ENCODE measurements around the gene PMPCA. TPM values are rescaled to one million over a fixed set of nuclear protein-coding genes. Genes with fewer than 3 reads are reported as not detected.

PMPCA gene
- total RNA-seq, 1 donor from 2014 or later = 94.4 TPM

DNA sequence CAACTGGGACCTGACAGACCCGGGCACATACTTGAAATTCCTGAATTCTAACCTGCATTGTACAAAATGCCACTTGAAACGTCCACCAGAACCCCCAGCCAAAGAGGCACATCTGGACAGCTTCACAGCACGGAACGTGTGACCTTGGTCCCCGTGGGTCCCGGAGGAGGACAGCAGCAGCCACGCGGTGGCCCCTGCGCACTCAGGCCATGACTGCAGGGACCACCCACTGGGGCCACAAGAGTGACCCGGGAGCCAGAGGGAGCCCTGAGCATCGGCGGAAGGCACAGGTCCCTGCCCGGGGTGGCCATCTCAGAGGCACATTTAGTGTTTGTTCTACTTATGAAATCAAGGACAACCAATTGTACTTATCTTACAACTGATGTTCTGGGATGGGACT lies 8.4 kb upstream of the PMPCA start:
- Histone ChIP-seq H3K27me3 (ENCODE audit: insufficient read depth, low read length) (no peaks in the 10 kb centered on the region), H3K4me1 (ENCODE audit: insufficient read depth, low read length) (peaks cover 15% of the 10 kb centered on the region), H3K36me3 (ENCODE audit: insufficient read depth, low read length) (peaks cover 6% of the 10 kb centered on the region), H3K79me2 (ENCODE audit: insufficient read depth, low read length) (peaks cover 31% of the 10 kb centered on the region), H4K20me1 (ENCODE audit: insufficient read depth, low read length) (peaks cover 28% of the 10 kb centered on the region), H3K9ac (ENCODE audit: low read length) (no peak overlapping the region), H2AFZ (ENCODE audit: low read depth, low read length) (no peak overlapping the region), H3K9me3 (ENCODE audit: insufficient read depth, low read depth, low read length) (no peaks in the 10 kb centered on the region), H3K4me2 (ENCODE audit: low read length) (no peak overlapping the region), H3K27ac (ENCODE audit: low read depth, low read length) (no peak overlapping the region), H3K4me3 (ENCODE audit: insufficient read depth, low read depth, low read length) (no peak overlapping the region)
- Mint-ChIP-seq H3K4me3 (ENCODE audit: unreplicated experiment) (peak overlapping the region; percentile 40), H3K4me1 (ENCODE audit: low read depth, unreplicated experiment) (peaks cover 9% of the 10 kb centered on the region), H3K9me3 (ENCODE audit: unreplicated experiment) (no peaks in the 10 kb centered on the region), H3K36me3 (ENCODE audit: low read depth, unreplicated experiment) (peaks cover 11% of the 10 kb centered on the region), H3K27me3 (ENCODE audit: low read depth, unreplicated experiment) (no peaks in the 10 kb centered on the region), H3K27ac (ENCODE audit: unreplicated experiment) (no peak overlapping the region)
- FAIRE-seq = no peak
- no peak for DNase-seq (ENCODE audit: low read depth)
- TF ChIP-seq EZH2 (IDR thresholded peaks at IDR 0.05; ENCODE audit: insufficient read depth, low read length) = no peak

GRCh38 chr9:136403538-136403914 lies 6.9 kb upstream of the PMPCA start:
- H3K27me3 ChIP-seq (ENCODE audit: insufficient read depth, low read length) = no peaks in the 10 kb centered on the region
- no peak overlapping the region for H3K4me3 ChIP-seq (ENCODE audit: insufficient read depth, low read depth, low read length)
- no peak for DNase-seq (ENCODE audit: low read depth)
- Mint-ChIP-seq H3K4me1 (ENCODE audit: low read depth, unreplicated experiment) (peaks cover 11% of the 10 kb centered on the region), H3K27me3 (ENCODE audit: low read depth, unreplicated experiment) (no peaks in the 10 kb centered on the region), H3K36me3 (ENCODE audit: low read depth, unreplicated experiment) (peaks cover 9% of the 10 kb centered on the region), H3K27ac (ENCODE audit: unreplicated experiment) (no peak overlapping the region), H3K4me3 (ENCODE audit: unreplicated experiment) (no peak overlapping the region), H3K9me3 (ENCODE audit: unreplicated experiment) (no peaks in the 10 kb centered on the region)
- no peak for FAIRE-seq
- no peak overlapping the region for H3K27ac ChIP-seq (ENCODE audit: low read depth, low read length)
- H3K4me1 ChIP-seq (ENCODE audit: insufficient read depth, low read length) = peaks cover 14% of the 10 kb centered on the region
- H3K4me2 ChIP-seq (ENCODE audit: low read length) = no peak overlapping the region
- TF ChIP-seq CTCF (IDR thresholded peaks at IDR 0.05; ENCODE audit: insufficient read depth, low read depth, low read length) (no peak), EZH2 (IDR thresholded peaks at IDR 0.05; ENCODE audit: insufficient read depth, low read length) (no peak)
- no peak overlapping the region for H2AFZ ChIP-seq (ENCODE audit: low read depth, low read length)
- peaks cover 27% of the 10 kb centered on the region for H4K20me1 ChIP-seq (ENCODE audit: insufficient read depth, low read length)
- H3K9me3 ChIP-seq (ENCODE audit: insufficient read depth, low read depth, low read length) = no peaks in the 10 kb centered on the region
- no peak overlapping the region for H3K9ac ChIP-seq (ENCODE audit: low read length)
- peaks cover 30% of the 10 kb centered on the region for H3K79me2 ChIP-seq (ENCODE audit: insufficient read depth, low read length)
- H3K36me3 ChIP-seq (ENCODE audit: insufficient read depth, low read length) = peaks cover 2% of the 10 kb centered on the region

DNA sequence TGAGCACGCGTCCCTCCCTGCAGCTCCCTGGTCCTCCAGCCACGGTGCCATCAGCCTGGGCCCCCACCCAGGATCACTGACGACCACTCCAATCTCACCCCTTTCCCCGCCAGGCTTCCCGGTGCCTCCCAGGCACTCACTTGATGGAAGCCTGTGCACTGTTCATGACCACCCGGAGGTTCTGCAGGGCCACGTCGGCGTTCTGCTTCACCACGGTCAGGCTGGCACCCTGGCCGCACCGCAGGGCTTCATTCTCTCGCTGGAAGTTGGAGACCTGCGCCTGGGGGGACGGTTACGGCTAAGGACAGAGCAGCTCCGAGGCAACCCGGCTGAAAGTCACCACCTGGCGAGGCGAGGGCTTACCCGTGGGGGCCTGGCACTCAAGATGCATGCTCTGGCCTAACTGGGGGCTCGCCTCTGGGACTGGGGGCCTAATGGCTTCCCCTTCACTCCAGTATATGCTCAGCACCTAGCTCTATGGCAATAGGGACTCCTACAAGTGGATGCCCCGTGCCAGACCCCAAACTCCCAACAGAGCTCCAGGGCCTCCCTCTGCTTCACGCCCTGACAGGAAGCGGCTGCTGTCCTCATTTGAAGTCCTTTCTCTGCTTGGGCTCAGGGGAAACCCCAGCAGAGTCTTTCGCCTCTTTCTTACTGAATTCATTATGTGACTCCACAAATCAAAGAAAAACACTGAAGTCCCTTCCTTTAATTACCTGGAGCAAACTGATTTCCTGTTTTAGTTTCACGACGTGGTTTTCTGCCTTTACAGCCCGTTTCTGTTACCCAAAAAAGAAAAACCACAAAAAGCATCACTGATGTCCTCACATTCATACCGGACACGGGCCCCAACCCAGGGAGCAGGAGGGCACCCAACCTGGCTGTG lies 6.3 kb upstream of the PMPCA start:
- H3K4me1 Mint-ChIP-seq (ENCODE audit: low read depth, unreplicated experiment) = peaks cover 11% of the 10 kb centered on the region
- H3K9me3 Mint-ChIP-seq (ENCODE audit: unreplicated experiment) = no peaks in the 10 kb centered on the region
- H3K9me3 ChIP-seq (ENCODE audit: insufficient read depth, low read depth, low read length) = no peaks in the 10 kb centered on the region
- H4K20me1 ChIP-seq (ENCODE audit: insufficient read depth, low read length) = peaks cover 27% of the 10 kb centered on the region
- no peak for DNase-seq (ENCODE audit: low read depth)
- no peak overlapping the region for H3K4me3 ChIP-seq (ENCODE audit: insufficient read depth, low read depth, low read length)
- H3K36me3 Mint-ChIP-seq (ENCODE audit: low read depth, unreplicated experiment) = peaks cover 6% of the 10 kb centered on the region
- no peak for FAIRE-seq
- H2AFZ ChIP-seq (ENCODE audit: low read depth, low read length) = no peak overlapping the region
- no peaks in the 10 kb centered on the region for H3K27me3 ChIP-seq (ENCODE audit: insufficient read depth, low read length)
- TF ChIP-seq CTCF (IDR thresholded peaks at IDR 0.05; ENCODE audit: insufficient read depth, low read depth, low read length) = no peak
- no peak for TF ChIP-seq EZH2 (IDR thresholded peaks at IDR 0.05; ENCODE audit: insufficient read depth, low read length)
- H3K36me3 ChIP-seq (ENCODE audit: insufficient read depth, low read length) = peaks cover 2% of the 10 kb centered on the region
- no peak overlapping the region for H3K9ac ChIP-seq (ENCODE audit: low read length)
- peaks cover 8% of the 10 kb centered on the region for H3K4me1 ChIP-seq (ENCODE audit: insufficient read depth, low read length)
- no peak overlapping the region for H3K27ac Mint-ChIP-seq (ENCODE audit: unreplicated experiment)
- H3K79me2 ChIP-seq (ENCODE audit: insufficient read depth, low read length) = peaks cover 30% of the 10 kb centered on the region
- no peak overlapping the region for H3K4me2 ChIP-seq (ENCODE audit: low read length)
- no peak overlapping the region for H3K4me3 Mint-ChIP-seq (ENCODE audit: unreplicated experiment)
- no peaks in the 10 kb centered on the region for H3K27me3 Mint-ChIP-seq (ENCODE audit: low read depth, unreplicated experiment)
- no peak overlapping the region for H3K27ac ChIP-seq (ENCODE audit: low read depth, low read length)

All from astrocyte (in vitro differentiated cells and primary cell).